Nasal cavity respiratory epithelium epithelial cell of viscerocranial mucosa (primary cell): ENCODE measurements around the gene ALKBH1. TPM values are rescaled to one million over a fixed set of nuclear protein-coding genes. Genes with fewer than 3 reads are reported as not detected.

ENCODE experiments used
- total RNA-seq: library from RNA; depleted of rRNA; stranded (reverse); fragments of >200 nt; gene quantifications from 2 replicates; pipeline ENCODE4 v1.2.3, GENCODE V29; 2014

Gene ALKBH1
- 11.7 and 15.4 TPM in 2 replicates for total RNA-seq

DNA sequence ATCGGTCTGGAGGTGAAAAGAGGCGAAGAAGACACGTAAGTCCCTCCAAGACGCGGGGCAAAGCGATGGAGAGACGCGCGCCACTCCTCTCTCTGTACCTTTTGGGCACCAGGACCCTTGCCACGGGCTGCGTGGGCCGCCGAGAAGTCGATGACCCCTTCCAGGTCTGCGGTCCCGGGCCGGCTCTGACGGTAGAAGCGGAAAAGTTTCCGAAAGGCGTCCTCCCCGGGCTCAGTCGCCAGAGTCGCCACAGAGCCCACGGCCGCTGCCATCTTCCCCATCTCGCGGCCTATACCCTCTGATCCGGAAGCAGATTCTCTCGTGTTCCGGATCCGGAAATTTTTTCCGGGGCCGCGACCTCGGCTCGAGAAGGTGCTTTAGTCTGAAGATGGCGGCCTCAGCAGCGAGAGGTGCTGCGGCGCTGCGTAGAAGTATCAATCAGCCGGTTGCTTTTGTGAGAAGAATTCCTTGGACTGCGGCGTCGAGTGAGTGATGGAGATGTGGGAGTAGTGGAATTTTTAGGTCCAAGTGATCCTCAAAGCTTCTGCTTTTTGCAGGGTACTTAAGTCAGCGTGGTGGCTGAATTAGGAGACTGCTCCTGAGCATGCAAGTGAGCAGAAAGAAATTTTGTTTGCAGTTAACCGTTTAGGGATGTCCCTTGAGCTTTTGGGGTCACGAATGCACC is at the start of gene ALKBH1, which contains the start of gene SLIRP:
Gene ALKBH1 (minus strand): TSS at position 300 of the 685 bp plus-strand sequence. CDS start 19 bp downstream, at position 281.
Gene SLIRP (plus strand): TSS at position 380 of the 685 bp plus-strand sequence. CDS start 9 bp downstream, at position 389.

Other genes with a start within 250 kb of the ALKBH1 start
- 129 and 186 TPM in 2 replicates for gene AHSA1, start 249.9 kb downstream of the ALKBH1 start, total RNA-seq
- under 0.01 and 0.07 TPM in 2 replicates for gene ISM2, start 209.2 kb downstream of the ALKBH1 start, total RNA-seq
- gene SPTLC2, start 91.4 kb downstream of the ALKBH1 start, total RNA-seq, result 22.9 and 38.2 TPM in 2 replicates
- 109 and 117 TPM in 2 replicates for gene SLIRP, start 80 bp upstream of the ALKBH1 start, total RNA-seq
- 69.8 and 71.1 TPM in 2 replicates for gene SNW1, start 53.1 kb upstream of the ALKBH1 start, total RNA-seq
- gene ADCK1, start 92.1 kb upstream of the ALKBH1 start, total RNA-seq, result 3.1 and 8.2 TPM in 2 replicates